22Rv1 (cell line): ENCODE results near the gene ESR2.

ENCODE experiments used
- ZFX ChIP-seq: fragments of 450-650 bp; IDR thresholded peaks from 2 replicates; pipeline ENCODE4 v1.6.1; 2017; ENCODE audit warnings: antibody characterized with exemption, borderline replicate concordance
- TF ChIP-seq, protein P1 (sequence below): fragments of 450-650 bp; IDR thresholded peaks from 2 replicates; pipeline ENCODE4 v1.5.1; 2017; ENCODE audit warnings: mild to moderate bottlenecking

DNA sequence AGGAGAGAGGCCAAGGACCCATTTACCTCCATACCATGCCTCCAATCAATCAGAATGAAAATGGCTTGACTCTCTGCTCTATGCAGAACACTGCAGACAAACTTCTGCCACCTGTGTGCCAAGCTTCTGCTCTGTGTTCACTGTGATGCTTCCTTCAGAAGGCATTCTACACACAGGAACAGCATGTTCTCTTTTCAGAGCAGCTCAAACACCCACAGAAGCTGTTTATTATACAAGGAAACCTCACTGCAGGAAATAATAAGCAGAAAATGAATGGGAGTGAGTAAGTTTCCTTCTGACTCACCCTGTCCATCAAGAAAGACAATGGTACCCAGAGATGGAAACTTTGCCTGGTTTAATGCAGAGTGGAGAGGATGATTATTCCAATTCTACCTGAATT is 2.4 kb upstream of the ESR2 start:
- TF ChIP-seq, protein P1, sequence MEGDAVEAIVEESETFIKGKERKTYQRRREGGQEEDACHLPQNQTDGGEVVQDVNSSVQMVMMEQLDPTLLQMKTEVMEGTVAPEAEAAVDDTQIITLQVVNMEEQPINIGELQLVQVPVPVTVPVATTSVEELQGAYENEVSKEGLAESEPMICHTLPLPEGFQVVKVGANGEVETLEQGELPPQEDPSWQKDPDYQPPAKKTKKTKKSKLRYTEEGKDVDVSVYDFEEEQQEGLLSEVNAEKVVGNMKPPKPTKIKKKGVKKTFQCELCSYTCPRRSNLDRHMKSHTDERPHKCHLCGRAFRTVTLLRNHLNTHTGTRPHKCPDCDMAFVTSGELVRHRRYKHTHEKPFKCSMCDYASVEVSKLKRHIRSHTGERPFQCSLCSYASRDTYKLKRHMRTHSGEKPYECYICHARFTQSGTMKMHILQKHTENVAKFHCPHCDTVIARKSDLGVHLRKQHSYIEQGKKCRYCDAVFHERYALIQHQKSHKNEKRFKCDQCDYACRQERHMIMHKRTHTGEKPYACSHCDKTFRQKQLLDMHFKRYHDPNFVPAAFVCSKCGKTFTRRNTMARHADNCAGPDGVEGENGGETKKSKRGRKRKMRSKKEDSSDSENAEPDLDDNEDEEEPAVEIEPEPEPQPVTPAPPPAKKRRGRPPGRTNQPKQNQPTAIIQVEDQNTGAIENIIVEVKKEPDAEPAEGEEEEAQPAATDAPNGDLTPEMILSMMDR, result no peak
- no peak for TF ChIP-seq ZFX
